H9 (cell line): ENCODE results near the gene SRM. TPM values are rescaled to one million over a fixed set of nuclear protein-coding genes. Genes with fewer than 3 reads are reported as not detected.

Experiments
- DNase-seq: peaks from one replicate; pipeline ENCODE4 v3.0.0-alpha.2; 2017
- H2AFZ ChIP-seq: one replicate; pipeline ENCODE4 v1.6.1; 2013; ENCODE audit warnings: mild to moderate bottlenecking, low read length, control low read depth, moderate library complexity
- H2AK5ac ChIP-seq: 2 replicates; pipeline ENCODE4 v1.6.1; 2013; ENCODE audit warnings: low read length, control low read depth, mixed read lengths; ENCODE audit not compliant: insufficient read length
- H2BK120ac ChIP-seq: one replicate; pipeline ENCODE4 v1.6.1; 2013; ENCODE audit warnings: low read depth, mild to moderate bottlenecking, low read length, control low read depth, inconsistent platforms; ENCODE audit not compliant: poor library complexity, severe bottlenecking
- H2BK12ac ChIP-seq: 2 replicates; pipeline ENCODE4 v1.6.1; 2013; ENCODE audit warnings: low read length, control low read depth, mixed read lengths, low read depth; ENCODE audit not compliant: insufficient read length
- H2BK15ac ChIP-seq: 2 replicates; pipeline ENCODE4 v1.6.1; 2013; ENCODE audit warnings: low read depth, low read length, control low read depth
- H2BK20ac ChIP-seq: one replicate; pipeline ENCODE4 v1.6.1; 2013; ENCODE audit warnings: low read depth, mild to moderate bottlenecking, low read length, control low read depth, inconsistent platforms; ENCODE audit not compliant: poor library complexity, severe bottlenecking
- H2BK5ac ChIP-seq: 2 replicates; pipeline ENCODE4 v1.6.1; 2013; ENCODE audit warnings: low read length, control low read depth, mixed read lengths; ENCODE audit not compliant: insufficient read length
- H3K14ac ChIP-seq: 2 replicates; pipeline ENCODE4 v1.6.1; 2013; ENCODE audit warnings: low read length, control low read depth; ENCODE audit not compliant: insufficient read depth
- H3K18ac ChIP-seq: 2 replicates; pipeline ENCODE4 v1.6.1; 2013; ENCODE audit warnings: low read depth, mild to moderate bottlenecking, mixed read lengths, low read length, control low read depth; ENCODE audit not compliant: insufficient read length
- H3K23ac ChIP-seq: 2 replicates; pipeline ENCODE4 v1.6.1; 2013; ENCODE audit warnings: low read length, control low read depth, mixed read lengths, low read depth; ENCODE audit not compliant: insufficient read length
- H3K23me2 ChIP-seq: 2 replicates; pipeline ENCODE4 v1.6.1; 2013; ENCODE audit warnings: low read depth, mild to moderate bottlenecking, mixed read lengths, low read length, control low read depth; ENCODE audit not compliant: insufficient read length, poor library complexity, severe bottlenecking
- H3K27ac ChIP-seq: 2 replicates; pipeline ENCODE4 v1.5.1; 2013; ENCODE audit warnings: low read length, control low read depth, mixed read lengths, low read depth; ENCODE audit not compliant: insufficient read length
- H3K27me3 ChIP-seq: 2 replicates; pipeline ENCODE4 v1.6.1; 2013; ENCODE audit warnings: low read length, control low read depth, inconsistent platforms; ENCODE audit not compliant: insufficient read depth
- H3K4ac ChIP-seq: 2 replicates; pipeline ENCODE4 v1.6.1; 2013; ENCODE audit warnings: low read depth, mild to moderate bottlenecking, control low read depth, inconsistent platforms, low read length, moderate library complexity
- H3K4me1 ChIP-seq: 2 replicates; pipeline ENCODE4 v1.6.1; 2013; ENCODE audit warnings: low read length, control low read depth, inconsistent platforms; ENCODE audit not compliant: insufficient read depth
- H3K4me2 ChIP-seq: 2 replicates; pipeline ENCODE4 v1.6.1; 2013; ENCODE audit warnings: low read length, control low read depth, mixed read lengths; ENCODE audit not compliant: insufficient read length, insufficient read depth
- H3K56ac ChIP-seq: 2 replicates; pipeline ENCODE4 v1.6.1; 2013; ENCODE audit warnings: low read depth, mild to moderate bottlenecking, mixed read lengths, low read length, control low read depth; ENCODE audit not compliant: insufficient read length
- H3K79me1 ChIP-seq: 2 replicates; pipeline ENCODE4 v1.6.1; 2013; ENCODE audit warnings: low read depth, mild to moderate bottlenecking, moderate library complexity, low read length, control low read depth, inconsistent platforms; ENCODE audit not compliant: insufficient read depth, poor library complexity, severe bottlenecking
- H3K79me2 ChIP-seq: 2 replicates; pipeline ENCODE4 v1.6.1; 2013; ENCODE audit warnings: low read length, control low read depth, inconsistent platforms; ENCODE audit not compliant: insufficient read depth
- H3K9ac ChIP-seq: 2 replicates; pipeline ENCODE4 v1.6.1; 2013; ENCODE audit warnings: low read length, control low read depth, mixed read lengths; ENCODE audit not compliant: insufficient read length; ENCODE audit errors: extremely low read depth
- H3K9me3 ChIP-seq: one replicate; pipeline ENCODE4 v1.6.1; 2013; ENCODE audit warnings: low read depth, low read length, inconsistent platforms; ENCODE audit not compliant: control insufficient read depth
- H3T11ph ChIP-seq: one replicate; pipeline ENCODE4 v1.6.1; 2013; ENCODE audit warnings: mild to moderate bottlenecking, low read length, control low read depth, inconsistent platforms
- H4K20me1 ChIP-seq: one replicate; pipeline ENCODE4 v1.6.1; 2013; ENCODE audit not compliant: control insufficient read depth, insufficient read length, insufficient read depth
- H4K5ac ChIP-seq: 2 replicates; pipeline ENCODE4 v1.6.1; 2013; ENCODE audit warnings: low read depth, mild to moderate bottlenecking, mixed read lengths, low read length, control low read depth; ENCODE audit not compliant: insufficient read length
- H4K8ac ChIP-seq: replicated peaks from 2 replicates; pipeline ENCODE4 v1.6.1; 2013; ENCODE audit warnings: low read length, control low read depth, mixed read lengths, low read depth; ENCODE audit not compliant: insufficient read length
- H4K91ac ChIP-seq: 2 replicates; pipeline ENCODE4 v1.6.1; 2013; ENCODE audit warnings: low read depth, mild to moderate bottlenecking, moderate library complexity, mixed read lengths, low read length, control low read depth; ENCODE audit not compliant: insufficient read length
- H3K27ac Mint-ChIP-seq, 3 experiments: 2 replicates in 2 of 3; 3 replicates in 1 of 3; pipeline ENCODE4 v1.8.0; 2020 to 2021; ENCODE audit warnings: mixed read lengths in 3 of 3, mild to moderate bottlenecking in 1 of 3, moderate library complexity in 1 of 3
- H3K27me3 Mint-ChIP-seq: 2 replicates; pipeline ENCODE4 v1.8.0; 2021; ENCODE audit warnings: low read depth, mild to moderate bottlenecking, moderate library complexity, mixed read lengths
- H3K36me3 Mint-ChIP-seq, 3 experiments: 2 replicates in 2 of 3; 3 replicates in 1 of 3; pipeline ENCODE4 v1.8.0; 2020 to 2021; ENCODE audit warnings: low read depth in 3 of 3, mixed read lengths in 3 of 3; ENCODE audit not compliant: insufficient read depth in 1 of 3
- H3K4me1 Mint-ChIP-seq, 2 experiments: 2 replicates each; pipeline ENCODE4 v1.8.0; 2020; ENCODE audit warnings: mixed read lengths in 2 of 2
- H3K4me3 Mint-ChIP-seq, 2 experiments: 2 replicates in 1 of 2; 3 replicates in 1 of 2; pipeline ENCODE4 v1.8.0; 2020 to 2021; ENCODE audit warnings: mild to moderate bottlenecking in 2 of 2, mixed read lengths in 2 of 2, moderate library complexity in 1 of 2
- H3K9me3 Mint-ChIP-seq, 2 experiments: 2 replicates in 1 of 2; 3 replicates in 1 of 2; pipeline ENCODE4 v1.8.0; 2020; ENCODE audit warnings: mild to moderate bottlenecking in 2 of 2, mixed read lengths in 2 of 2, moderate library complexity in 1 of 2
- CTCF ChIP-seq: fragments of 200-600 bp; sonication (generic); conservative IDR thresholded peaks from 3 replicates; pipeline ENCODE4 v1.8.0; 2021; ENCODE audit warnings: antibody characterized with exemption, mild to moderate bottlenecking
- WGBS: extraction: QIAGEN DNeasy Blood & Tissue Kit; methylation state at CpG from one replicate; pipeline ENCODE4 v1.1.7; 2013; ENCODE audit warnings: missing lambda C conversion rate, low lambda C conversion rate, mixed read lengths; ENCODE audit not compliant: insufficient read length; ENCODE audit errors: extremely low coverage; 5-methylcytosine and 5-hydroxymethylcytosine counted together
- total RNA-seq: library from RNA; stranded (reverse); gene quantifications from 2 replicates; pipeline ENCODE4 v1.2.1, GENCODE V29; 2021

Gene SRM
- total RNA-seq, 1 experiment from 2014 or later = 196 TPM

DNA sequence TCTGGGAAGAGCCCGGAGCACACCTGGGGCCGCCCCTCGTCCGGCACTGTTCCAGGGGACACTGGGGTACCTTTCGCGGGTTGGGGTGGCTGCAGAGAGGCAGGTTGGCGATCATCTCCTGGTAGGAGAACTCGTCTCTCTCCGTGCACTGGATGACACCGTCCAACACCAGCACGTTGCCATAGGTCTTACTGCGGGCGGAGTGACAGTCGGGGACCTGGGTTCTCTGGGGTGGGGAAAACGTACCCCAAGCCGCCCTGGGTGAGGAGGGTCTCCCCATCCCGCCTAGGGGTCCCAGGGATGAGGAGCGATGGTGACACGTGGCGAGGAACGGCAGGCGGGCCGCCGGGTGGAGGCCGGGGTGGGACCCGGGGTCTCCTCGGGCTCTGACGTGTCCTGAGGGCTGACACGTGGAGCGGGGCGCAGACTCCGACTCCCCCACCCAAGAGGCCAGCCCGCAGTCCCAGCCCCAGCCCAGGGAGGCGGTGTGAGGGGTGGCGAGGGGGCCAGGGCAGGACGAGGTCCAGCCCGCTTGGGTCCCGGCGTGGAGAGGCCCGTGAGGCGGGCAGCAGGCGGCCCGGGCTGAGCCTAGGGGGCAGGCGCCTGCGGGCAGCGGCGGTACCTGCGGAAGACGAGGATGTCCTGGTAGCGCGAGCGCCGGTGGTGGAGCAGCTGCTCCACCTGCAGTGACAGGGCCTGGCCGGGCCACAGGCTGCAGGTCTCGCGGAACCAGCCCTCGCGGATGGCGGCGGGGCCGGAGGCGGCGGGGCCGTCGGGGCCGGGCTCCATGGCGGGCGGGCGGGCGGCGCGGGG lies 457 bp downstream of the SRM start:
- Histone ChIP-seq H3K79me1 (no peaks in the 10 kb centered on the region), H4K20me1 (no peaks in the 10 kb centered on the region), H2BK20ac (no peak overlapping the region), H2AK5ac (no peak overlapping the region), H3K27ac (no peak overlapping the region), H3K4me2 (peak overlapping the region; percentile 56), H2BK120ac (no peak overlapping the region), H2BK5ac (no peak overlapping the region), H2BK15ac (no peak overlapping the region), H3K23ac (no peak overlapping the region), H3K14ac (peak overlapping the region; percentile 56; the same call in 1 of the 2 replicates), H3K4ac (no peak overlapping the region), H3K27me3 (no peaks in the 10 kb centered on the region; the same call in 1 of the 2 replicates), H3K4me1 (no peaks in the 10 kb centered on the region), H4K5ac (no peak overlapping the region), H4K8ac (no peak overlapping the region), H3K9me3 (no peaks in the 10 kb centered on the region), H3K79me2 (peaks cover 2% of the 10 kb centered on the region; the same call in 1 of the 2 replicates), H3K23me2 (peaks cover 7% of the 10 kb centered on the region), H2BK12ac (no peak overlapping the region), H3T11ph (no peak overlapping the region), H3K9ac (peak overlapping the region; percentile 15), H4K91ac (no peak overlapping the region), H2AFZ (no peak overlapping the region), H3K18ac (no peak overlapping the region), H3K56ac (no peak overlapping the region)
- Mint-ChIP-seq H3K4me1 (peaks cover 13 to 19% of the 10 kb centered on the region in 2 experiments), H3K27me3 (no peaks in the 10 kb centered on the region), H3K4me3 (peak overlapping the region; percentile 88 to 91), H3K36me3 (peaks cover 25 to 65% (median 35%) of the 10 kb centered on the region in 3 experiments), H3K9me3 (no peaks in the 10 kb centered on the region), H3K27ac (peak overlapping the region in 2 of 3 experiments; percentile 48 to 80; a peak in 4 of 7 replicates)
- DNase-seq = no peak
- TF ChIP-seq CTCF = no peak
- WGBS = no CpG with 5 or more reads among the region's 72 CpGs
